ENCODE measurements around the gene NCAPG2. TPM values are rescaled to one million over a fixed set of nuclear protein-coding genes. Genes with fewer than 3 reads are reported as not detected.

NCAPG2 gene
- total and polyA plus RNA-seq, 2 donors (not counting 1 experiment from before 2014, with no cell fraction given), result 10.9 to 18.7 TPM

DNA sequence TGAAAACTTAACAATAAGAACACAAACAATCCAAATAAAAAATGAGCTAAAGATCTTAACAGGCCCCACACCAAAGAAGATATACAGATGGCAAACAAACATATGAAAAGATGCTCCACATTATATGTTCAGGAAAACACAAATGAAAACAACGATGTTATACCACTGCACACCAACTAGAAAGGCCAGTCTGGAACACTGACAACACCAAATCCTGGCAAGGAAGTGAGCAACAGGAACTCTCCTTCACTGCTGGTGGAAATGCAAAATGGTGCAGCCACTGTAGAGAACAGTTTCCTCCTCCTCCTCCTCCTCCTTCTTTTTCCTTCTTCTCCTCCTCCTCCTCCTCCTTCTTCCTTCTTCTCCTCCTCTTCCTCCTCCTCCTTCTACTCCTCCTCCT is 12.2 kb upstream of the NCAPG2 start:
- Histone ChIP-seq H3K9ac (ENCODE audit: insufficient read depth, low read length) (no peak overlapping the region), H3K4me1 (ENCODE audit: control insufficient read depth, extremely low read depth, insufficient read depth, low read length) (no peaks in the 10 kb centered on the region), H2AFZ (ENCODE audit: low read length) (no peak overlapping the region), H3K79me2 (ENCODE audit: control insufficient read depth, insufficient read depth, low read length) (no peaks in the 10 kb centered on the region), H3K4me2 (ENCODE audit: extremely low read depth, insufficient read depth, low read length) (no peak overlapping the region), H3K9me3 (ENCODE audit: control insufficient read depth, insufficient read depth, low read depth, low read length) (no peaks in the 10 kb centered on the region), H3K4me3 (replicated peaks in 1 of 4; ENCODE audit: control extremely low read depth in 1 of 4, insufficient read depth in 1 of 4, low read depth in 3 of 4, low read length in 4 of 4) (no peak overlapping the region), H3K27me3 (ENCODE audit: control insufficient read depth, insufficient read depth, low read length) (peaks cover 4% of the 10 kb centered on the region), H3K36me3 (ENCODE audit: control insufficient read depth, insufficient read depth, low read length) (no peaks in the 10 kb centered on the region), H4K20me1 (ENCODE audit: control insufficient read depth, extremely low read depth, insufficient read depth, low read length) (no peaks in the 10 kb centered on the region), H3K27ac (ENCODE audit: insufficient read depth, low read length) (no peak overlapping the region)
- no peak for DNase-seq (ENCODE audit: low read depth in 2 of 2)
- TF ChIP-seq, protein P1, sequence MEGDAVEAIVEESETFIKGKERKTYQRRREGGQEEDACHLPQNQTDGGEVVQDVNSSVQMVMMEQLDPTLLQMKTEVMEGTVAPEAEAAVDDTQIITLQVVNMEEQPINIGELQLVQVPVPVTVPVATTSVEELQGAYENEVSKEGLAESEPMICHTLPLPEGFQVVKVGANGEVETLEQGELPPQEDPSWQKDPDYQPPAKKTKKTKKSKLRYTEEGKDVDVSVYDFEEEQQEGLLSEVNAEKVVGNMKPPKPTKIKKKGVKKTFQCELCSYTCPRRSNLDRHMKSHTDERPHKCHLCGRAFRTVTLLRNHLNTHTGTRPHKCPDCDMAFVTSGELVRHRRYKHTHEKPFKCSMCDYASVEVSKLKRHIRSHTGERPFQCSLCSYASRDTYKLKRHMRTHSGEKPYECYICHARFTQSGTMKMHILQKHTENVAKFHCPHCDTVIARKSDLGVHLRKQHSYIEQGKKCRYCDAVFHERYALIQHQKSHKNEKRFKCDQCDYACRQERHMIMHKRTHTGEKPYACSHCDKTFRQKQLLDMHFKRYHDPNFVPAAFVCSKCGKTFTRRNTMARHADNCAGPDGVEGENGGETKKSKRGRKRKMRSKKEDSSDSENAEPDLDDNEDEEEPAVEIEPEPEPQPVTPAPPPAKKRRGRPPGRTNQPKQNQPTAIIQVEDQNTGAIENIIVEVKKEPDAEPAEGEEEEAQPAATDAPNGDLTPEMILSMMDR (conservative IDR thresholded peaks at IDR 0.05 in 1 of 2, IDR thresholded peaks at IDR 0.05 in 1 of 2; ENCODE audit: low read depth in 1 of 2, low read length in 2 of 2), result no peak
- no peak for TF ChIP-seq EZH2 (IDR thresholded peaks at IDR 0.05; ENCODE audit: low read length, missing control alignments)

DNA sequence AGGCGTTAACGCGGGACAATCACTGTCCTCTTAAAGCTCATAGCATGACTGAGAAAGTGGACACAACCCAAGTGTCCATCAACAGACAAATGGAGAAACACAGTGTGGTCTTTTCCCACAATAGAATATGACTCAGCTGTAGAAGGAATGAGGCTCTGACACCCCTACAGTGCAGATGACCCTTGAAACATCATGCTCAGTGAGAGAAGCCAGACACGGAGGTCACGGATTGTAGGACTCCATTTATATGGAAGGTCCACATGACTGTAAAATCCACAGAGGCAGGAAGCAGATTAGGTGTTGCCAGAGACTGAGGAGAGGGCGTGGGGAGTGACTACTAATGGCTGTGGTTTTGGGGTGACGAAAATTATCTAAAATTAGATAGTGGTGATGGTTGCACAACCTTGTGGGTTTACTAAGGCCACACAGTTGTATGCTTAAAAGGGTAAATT is 6.1 kb upstream of the NCAPG2 start:
- H4K20me1 ChIP-seq (ENCODE audit: control insufficient read depth, extremely low read depth, insufficient read depth, low read length), result no peaks in the 10 kb centered on the region
- DNase-seq (ENCODE audit: low read depth in 2 of 2), result peak; percentile 77 to 91
- no peak overlapping the region for H2AFZ ChIP-seq (ENCODE audit: low read length)
- no peak overlapping the region for H3K27ac ChIP-seq (ENCODE audit: insufficient read depth, low read length)
- H3K9me3 ChIP-seq (ENCODE audit: control insufficient read depth, insufficient read depth, low read depth, low read length), result no peaks in the 10 kb centered on the region
- no peaks in the 10 kb centered on the region for H3K79me2 ChIP-seq (ENCODE audit: control insufficient read depth, insufficient read depth, low read length)
- H3K4me3 ChIP-seq (replicated peaks in 1 of 4; ENCODE audit: control extremely low read depth in 1 of 4, insufficient read depth in 1 of 4, low read depth in 3 of 4, low read length in 4 of 4), result no peak overlapping the region
- no peaks in the 10 kb centered on the region for H3K4me1 ChIP-seq (ENCODE audit: control insufficient read depth, extremely low read depth, insufficient read depth, low read length)
- H3K36me3 ChIP-seq (ENCODE audit: control insufficient read depth, insufficient read depth, low read length), result no peaks in the 10 kb centered on the region
- H3K27me3 ChIP-seq (ENCODE audit: control insufficient read depth, insufficient read depth, low read length), result no peaks in the 10 kb centered on the region
- no peak overlapping the region for H3K9ac ChIP-seq (ENCODE audit: insufficient read depth, low read length)
- no peak overlapping the region for H3K4me2 ChIP-seq (ENCODE audit: extremely low read depth, insufficient read depth, low read length)
- TF ChIP-seq, protein P1 (conservative IDR thresholded peaks at IDR 0.05 in 1 of 2, IDR thresholded peaks at IDR 0.05 in 1 of 2; ENCODE audit: low read depth in 1 of 2, low read length in 2 of 2), result no peak

DNA sequence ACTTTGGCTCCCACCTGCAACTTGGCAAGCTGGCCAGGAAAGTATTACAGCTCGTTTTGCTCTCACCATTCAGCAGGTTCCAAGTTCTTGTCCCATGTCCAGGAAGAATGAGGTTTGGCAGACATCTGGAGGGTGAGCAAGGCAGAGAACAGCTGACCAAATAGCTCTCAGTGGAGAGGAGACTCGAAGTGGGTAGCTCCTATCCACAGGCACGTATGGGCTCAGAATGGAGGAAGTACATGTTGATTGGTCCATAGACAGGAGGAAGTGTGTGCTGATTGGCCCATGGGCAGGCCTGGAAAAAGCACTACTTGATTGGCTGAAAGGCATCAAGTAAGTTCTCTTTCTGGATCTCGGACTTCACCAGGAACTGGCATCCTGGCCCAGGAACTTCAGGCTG is 3.0 kb upstream of the NCAPG2 start:
- no peaks in the 10 kb centered on the region for H3K36me3 ChIP-seq (ENCODE audit: control insufficient read depth, insufficient read depth, low read length)
- H3K79me2 ChIP-seq (ENCODE audit: control insufficient read depth, insufficient read depth, low read length), result peaks cover 19% of the 10 kb centered on the region
- H4K20me1 ChIP-seq (ENCODE audit: control insufficient read depth, extremely low read depth, insufficient read depth, low read length), result no peaks in the 10 kb centered on the region
- no peaks in the 10 kb centered on the region for H3K27me3 ChIP-seq (ENCODE audit: control insufficient read depth, insufficient read depth, low read length)
- H3K27ac ChIP-seq (ENCODE audit: insufficient read depth, low read length), result no peak overlapping the region
- H3K4me1 ChIP-seq (ENCODE audit: control insufficient read depth, extremely low read depth, insufficient read depth, low read length), result peaks cover 2% of the 10 kb centered on the region
- H3K9me3 ChIP-seq (ENCODE audit: control insufficient read depth, insufficient read depth, low read depth, low read length), result no peaks in the 10 kb centered on the region
- H3K4me3 ChIP-seq (replicated peaks in 1 of 4; ENCODE audit: control extremely low read depth in 1 of 4, insufficient read depth in 1 of 4, low read depth in 3 of 4, low read length in 4 of 4), result no peak overlapping the region
- no peak for TF ChIP-seq EZH2 (IDR thresholded peaks at IDR 0.05; ENCODE audit: low read length, missing control alignments)
- TF ChIP-seq, protein P1 (conservative IDR thresholded peaks at IDR 0.05 in 1 of 2, IDR thresholded peaks at IDR 0.05 in 1 of 2; ENCODE audit: low read depth in 1 of 2, low read length in 2 of 2), result no peak
- H2AFZ ChIP-seq (ENCODE audit: low read length), result no peak overlapping the region
- peak in 1 of 2 donors; percentile 50 for DNase-seq (ENCODE audit: low read depth in 2 of 2)
- H3K9ac ChIP-seq (ENCODE audit: insufficient read depth, low read length), result no peak overlapping the region
- H3K4me2 ChIP-seq (ENCODE audit: extremely low read depth, insufficient read depth, low read length), result no peak overlapping the region
